Suprapubic skin (tissue), 4 donors: ENCODE data around the gene PLCB1.

ENCODE experiments used
- EP300 ChIP-seq: sonication (generic); formaldehyde crosslinking; IDR thresholded peaks from one replicate; pipeline ENCODE4 v1.6.1; 2017; ENCODE audit warnings: antibody characterized with exemption
- POLR2A ChIP-seq, 2 donors: fragments of 450-650 bp; IDR thresholded peaks; one replicate each; pipeline ENCODE4 v1.6.1; 2017; ENCODE audit warnings: antibody characterized with exemption in 2 of 2, mild to moderate bottlenecking in 2 of 2, moderate library complexity in 2 of 2
- POLR2AphosphoS5 ChIP-seq, 3 donors: sonication (generic); formaldehyde crosslinking; IDR thresholded peaks; one replicate each; pipeline ENCODE4 v1.6.1; 2017; ENCODE audit warnings: antibody characterized with exemption in 3 of 3
- TF ChIP-seq, protein P1 (sequence below), 2 donors: fragments of 200-600 bp in 1 of 2; fragments of 450-650 bp in 1 of 2; sonication (generic) in 1 of 2; IDR thresholded peaks; one replicate each; pipeline ENCODE4 v1.5.1; 2016 to 2019; ENCODE audit warnings: antibody characterized with exemption in 2 of 2, mild to moderate bottlenecking in 1 of 2, moderate library complexity in 1 of 2

DNA sequence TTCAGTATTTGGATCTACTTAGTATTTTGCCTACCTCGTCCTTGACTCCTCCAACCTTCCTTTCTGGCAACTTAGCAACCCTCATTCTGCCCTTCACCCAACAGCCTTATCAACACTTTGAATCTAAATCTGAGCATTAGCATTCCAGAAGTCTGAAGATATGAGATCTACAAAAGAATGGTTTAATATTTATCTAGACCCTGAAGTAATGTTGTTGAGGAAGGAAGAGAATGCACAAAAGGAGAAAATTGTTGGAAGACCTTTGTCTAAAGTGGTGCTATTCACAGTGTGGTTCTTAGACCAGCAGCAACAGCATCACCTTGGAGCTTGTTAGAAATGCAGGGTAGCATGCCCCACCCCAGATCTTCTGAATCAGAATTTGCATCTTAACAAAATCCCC, 738.6 kb downstream of the PLCB1 start:
- TF ChIP-seq, protein P1, sequence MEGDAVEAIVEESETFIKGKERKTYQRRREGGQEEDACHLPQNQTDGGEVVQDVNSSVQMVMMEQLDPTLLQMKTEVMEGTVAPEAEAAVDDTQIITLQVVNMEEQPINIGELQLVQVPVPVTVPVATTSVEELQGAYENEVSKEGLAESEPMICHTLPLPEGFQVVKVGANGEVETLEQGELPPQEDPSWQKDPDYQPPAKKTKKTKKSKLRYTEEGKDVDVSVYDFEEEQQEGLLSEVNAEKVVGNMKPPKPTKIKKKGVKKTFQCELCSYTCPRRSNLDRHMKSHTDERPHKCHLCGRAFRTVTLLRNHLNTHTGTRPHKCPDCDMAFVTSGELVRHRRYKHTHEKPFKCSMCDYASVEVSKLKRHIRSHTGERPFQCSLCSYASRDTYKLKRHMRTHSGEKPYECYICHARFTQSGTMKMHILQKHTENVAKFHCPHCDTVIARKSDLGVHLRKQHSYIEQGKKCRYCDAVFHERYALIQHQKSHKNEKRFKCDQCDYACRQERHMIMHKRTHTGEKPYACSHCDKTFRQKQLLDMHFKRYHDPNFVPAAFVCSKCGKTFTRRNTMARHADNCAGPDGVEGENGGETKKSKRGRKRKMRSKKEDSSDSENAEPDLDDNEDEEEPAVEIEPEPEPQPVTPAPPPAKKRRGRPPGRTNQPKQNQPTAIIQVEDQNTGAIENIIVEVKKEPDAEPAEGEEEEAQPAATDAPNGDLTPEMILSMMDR (IDR thresholded peaks at IDR 0.05) = no peak
- TF ChIP-seq POLR2AphosphoS5 (IDR thresholded peaks at IDR 0.05) = no peak
- TF ChIP-seq POLR2A (IDR thresholded peaks at IDR 0.05) = no peak
- TF ChIP-seq EP300 = no peak
